ENCODE results near the gene HIRA. TPM values are rescaled to one million over a fixed set of nuclear protein-coding genes. Genes with fewer than 3 reads are reported as not detected.

HIRA gene
- 50.6 and 52.3 TPM in 2 replicates for total RNA-seq (2021)
- Bru-seq, nascent RNA = percentile 84 among the genes with signal in this experiment
- BruChase-seq, experiment 1, labeled RNA remaining after a 2-hour chase = percentile 85 among the genes with signal in this experiment
- percentile 86 among the genes with signal in this experiment for BruChase-seq, experiment 2, labeled RNA remaining after a 6-hour chase
- long read RNA-seq, partial matches to known transcripts = 5 of 17 reads
- long read RNA-seq, other reads (novel, unspliced or antisense) = 12 of 17 reads

GRCh38 chr22:19431649-19432132, at the start of gene HIRA:
Gene HIRA (minus strand): TSS chr22:19431733. CDS start chr22:19431476, 257 bp downstream.
- no peaks in the 10 kb centered on the region for H3K4me1 ChIP-seq (ENCODE audit: insufficient read depth, low read length, poor library complexity, severe bottlenecking)
- POLR2A ChIA-PET (ENCODE audit: low non-redundant PET) = no interaction called here
- CTCF ChIA-PET = interaction anchor here (0.6 kb wide), 1 partner anchor 1485 kb away, joined by 3 read pairs; the partner anchor contains the start of gene CRKL
- no peaks in the 10 kb centered on the region for H3K27me3 ChIP-seq (replicated peaks; ENCODE audit: insufficient read depth, low read depth, low read length, poor library complexity)
- H3K9me3 ChIP-seq (ENCODE audit: low read depth, low read length, poor library complexity, severe bottlenecking) = no peaks in the 10 kb centered on the region
- TF ChIP-seq EZH2 (IDR thresholded peaks at IDR 0.05; ENCODE audit: borderline replicate concordance, low read depth, low read length, poor library complexity, severe bottlenecking) = no peak
- no peak for TF ChIP-seq CTCF (conservative IDR thresholded peaks at IDR 0.05; ENCODE audit: low read depth, low read length)
- H3K27ac ChIP-seq (ENCODE audit: low read depth, low read length, poor library complexity, severe bottlenecking) = peak within 1 kb of the TSS; percentile 99
- H3K4me3 ChIP-seq (ENCODE audit: low read depth, low read length, poor library complexity, severe bottlenecking) = peak within 1 kb of the TSS; percentile 89
- peaks cover 6% of the 10 kb centered on the region for H3K36me3 ChIP-seq (ENCODE audit: insufficient read depth, low read length, poor library complexity, severe bottlenecking)
- intact Hi-C loops (cut with micrococcal nuclease; ENCODE audit: unreplicated experiment) = loop anchor here (2.0 to 5.0 kb wide), 2 partner anchors 47 to 286 kb away; partner anchors contain the start of genes CDC45 and UFD1
- peak; percentile 86 for DNase-seq (ENCODE audit: low spot score)
- BruUV-seq (replicated peaks) = no TSS peak

- ChIA-PET POLR2A (ENCODE audit: low non-redundant PET) (no interaction called here), CTCF (no interaction called here)
- no peak overlapping the region for H3K27ac ChIP-seq (ENCODE audit: low read depth, low read length, poor library complexity, severe bottlenecking)
- no peaks in the 10 kb centered on the region for H3K9me3 ChIP-seq (ENCODE audit: low read depth, low read length, poor library complexity, severe bottlenecking)
- DNase-seq (ENCODE audit: low spot score) = no peak
- no TSS peak for BruUV-seq (replicated peaks)
- peaks cover 37% of the 10 kb centered on the region for H3K36me3 ChIP-seq (ENCODE audit: insufficient read depth, low read length, poor library complexity, severe bottlenecking)
- H3K4me1 ChIP-seq (ENCODE audit: insufficient read depth, low read length, poor library complexity, severe bottlenecking) = peaks cover 9% of the 10 kb centered on the region
- H3K27me3 ChIP-seq (replicated peaks; ENCODE audit: insufficient read depth, low read depth, low read length, poor library complexity) = no peaks in the 10 kb centered on the region
- H3K4me3 ChIP-seq (ENCODE audit: low read depth, low read length, poor library complexity, severe bottlenecking) = peak overlapping the region; percentile 75
- TF ChIP-seq EZH2 (IDR thresholded peaks at IDR 0.05; ENCODE audit: borderline replicate concordance, low read depth, low read length, poor library complexity, severe bottlenecking) (no peak), CTCF (conservative IDR thresholded peaks at IDR 0.05; ENCODE audit: low read depth, low read length) (no peak)
- intact Hi-C loops (cut with micrococcal nuclease; ENCODE audit: unreplicated experiment) = no loop called here
Observed at GRCh38 chr22:19480789-19481188, 49.3 kb upstream of the HIRA start.

GRCh38 chr22:19480173-19480568, 48.6 kb upstream of the HIRA start:
- intact Hi-C loops (cut with micrococcal nuclease; ENCODE audit: unreplicated experiment) = no loop called here
- Histone ChIP-seq H3K27me3 (replicated peaks; ENCODE audit: insufficient read depth, low read depth, low read length, poor library complexity) (no peaks in the 10 kb centered on the region), H3K36me3 (ENCODE audit: insufficient read depth, low read length, poor library complexity, severe bottlenecking) (peaks cover 31% of the 10 kb centered on the region), H3K4me1 (ENCODE audit: insufficient read depth, low read length, poor library complexity, severe bottlenecking) (peaks cover 9% of the 10 kb centered on the region), H3K9me3 (ENCODE audit: low read depth, low read length, poor library complexity, severe bottlenecking) (no peaks in the 10 kb centered on the region), H3K27ac (ENCODE audit: low read depth, low read length, poor library complexity, severe bottlenecking) (peak overlapping the region; percentile 99), H3K4me3 (ENCODE audit: low read depth, low read length, poor library complexity, severe bottlenecking) (peak overlapping the region; percentile 75)
- no TSS peak for BruUV-seq (replicated peaks)
- TF ChIP-seq CTCF (conservative IDR thresholded peaks at IDR 0.05; ENCODE audit: low read depth, low read length) = no peak
- no peak for TF ChIP-seq EZH2 (IDR thresholded peaks at IDR 0.05; ENCODE audit: borderline replicate concordance, low read depth, low read length, poor library complexity, severe bottlenecking)
- DNase-seq (ENCODE audit: low spot score) = no peak
- ChIA-PET CTCF (interaction anchor here (0.7 kb wide), 1 partner anchor 150 kb away, joined by 4 read pairs; no protein-coding TSS in a partner anchor), POLR2A (ENCODE audit: low non-redundant PET) (no interaction called here)
